Amniotic epithelial cell (primary cell): Measurements from ENCODE around the gene SMIM43.
A peak's percentile ranks its signal among the peaks of the same experiment; 100 is the strongest.

Experiments
- DNase-seq: peaks from one replicate; pipeline ENCODE4 v3.0.0-alpha.2; 2010; ENCODE audit warnings: low read depth

SMIM43 gene

DNA sequence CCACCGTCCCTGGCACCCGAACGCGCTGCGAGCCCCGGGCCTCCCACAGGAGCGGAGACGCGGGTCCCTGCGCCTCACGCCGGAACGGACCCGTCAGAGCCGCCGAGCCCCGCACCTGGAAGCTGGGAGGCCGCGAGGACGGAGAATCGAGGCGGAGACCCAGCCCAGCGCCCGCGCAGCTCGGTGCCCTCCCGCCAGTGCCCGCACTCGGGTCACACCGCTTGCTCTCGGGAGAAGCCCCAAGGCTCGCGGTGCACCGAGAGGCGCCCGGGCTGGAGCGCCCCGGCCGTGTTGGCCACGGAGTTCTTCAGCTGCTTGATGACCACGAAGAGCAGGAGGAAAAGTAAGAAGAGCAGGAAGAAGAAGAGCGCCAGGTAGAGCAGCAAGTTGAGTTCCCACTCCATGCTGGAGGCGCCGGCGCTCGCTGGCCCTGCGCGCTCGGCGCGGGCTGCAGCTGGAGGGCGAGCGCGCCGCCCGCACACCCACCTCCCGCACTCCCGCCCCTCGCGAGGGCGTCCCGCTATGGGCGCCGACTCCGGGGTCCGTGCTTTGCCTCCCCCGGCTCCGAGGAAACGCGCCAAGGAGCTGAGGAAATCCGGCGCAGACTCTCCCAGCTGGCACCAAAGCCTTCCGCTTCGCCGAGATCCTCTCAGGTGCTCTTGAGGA lies at the start of gene SMIM43:
SMIM43 (minus strand) TSS at position 463 of the 666 bp plus-strand sequence; CDS start at position 404, 59 bp downstream.
- no peak for DNase-seq

DNA sequence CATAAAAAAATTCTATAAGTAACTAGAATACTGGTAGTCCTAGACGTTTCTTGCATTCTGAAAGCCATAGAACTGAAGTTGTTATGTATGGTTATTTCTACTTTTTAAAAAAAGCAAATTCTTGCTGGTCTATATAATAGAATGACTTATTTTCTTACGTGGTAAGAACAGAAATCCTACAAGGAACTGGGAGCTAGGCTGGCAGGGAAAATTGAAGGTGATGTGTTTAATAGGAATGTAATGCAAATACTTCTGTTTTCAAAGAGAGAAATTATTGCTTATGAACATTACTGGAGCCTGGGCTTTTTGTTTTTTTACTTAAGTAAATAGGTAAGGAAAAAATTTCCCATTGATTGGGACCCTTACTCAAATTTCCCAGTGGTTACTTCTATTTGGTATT lies 49.8 kb upstream of the SMIM43 start:
- DNase-seq = no peak

DNA sequence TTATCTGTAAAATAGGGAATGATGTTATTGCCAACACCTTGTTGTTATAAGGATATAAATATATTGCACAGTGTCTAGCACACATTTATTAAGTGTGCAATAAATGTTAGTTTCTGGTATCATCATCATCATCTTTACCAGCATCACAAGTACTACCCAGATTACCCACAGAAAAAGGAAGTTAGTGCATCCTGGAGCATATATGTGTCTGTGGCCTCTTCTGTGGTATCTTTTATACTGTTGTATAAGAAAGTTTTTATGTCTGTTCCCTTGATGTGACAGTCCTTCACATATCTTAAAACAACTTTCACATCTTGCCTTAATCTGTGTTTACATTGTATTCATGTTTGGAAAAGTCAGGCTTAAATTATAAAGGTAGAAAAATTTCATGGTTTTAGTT lies 46.2 kb upstream of the SMIM43 start:
- DNase-seq = no peak

DNA sequence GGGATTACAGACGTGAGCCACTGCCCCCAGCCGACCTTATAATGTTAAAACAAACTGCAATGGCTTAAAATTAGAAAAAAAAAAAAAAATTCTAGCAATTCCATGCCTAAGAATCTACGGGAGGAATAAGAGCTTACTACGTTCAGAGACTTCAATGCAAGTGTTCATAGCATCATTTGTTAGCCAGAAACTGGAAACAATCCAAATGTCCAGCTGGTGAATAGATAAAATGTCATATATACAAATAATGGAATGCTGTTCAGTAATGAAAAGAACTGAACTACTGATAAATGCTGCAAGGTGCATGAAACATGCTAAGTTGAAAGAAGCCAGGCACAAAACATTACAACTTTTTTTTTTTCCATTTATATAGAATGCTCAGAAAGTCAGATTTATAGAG lies 41.4 kb upstream of the SMIM43 start:
- no peak for DNase-seq

GRCh38 chr4:121801715-121802075 lies 36.7 kb upstream of the SMIM43 start:
- no peak for DNase-seq

GRCh38 chr4:121800961-121801714 lies 36.2 kb upstream of the SMIM43 start, which contains the start of gene EXOSC9:
Gene EXOSC9 (plus strand): TSS chr4:121801323. CDS start chr4:121801425, 102 bp downstream.
- DNase-seq = peak; percentile 91

DNA sequence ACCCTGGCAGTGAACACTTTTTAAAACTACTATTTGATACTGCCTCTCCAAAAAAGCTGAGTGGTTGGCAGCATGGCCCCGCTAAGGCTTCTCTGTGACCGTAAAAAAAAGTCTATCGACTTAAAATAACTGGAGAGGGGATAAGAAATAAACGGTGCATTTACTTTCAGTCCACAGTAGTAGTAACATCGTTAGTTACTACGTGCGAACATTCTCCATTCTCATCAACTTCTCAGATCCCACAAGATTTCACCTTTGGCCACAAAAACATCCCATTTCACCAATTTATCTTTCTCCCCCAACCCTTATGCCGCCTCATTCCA lies 35.6 kb upstream of the SMIM43 start:
- no peak for DNase-seq

- no peak for DNase-seq
Measured at GRCh38 chr4:121799867-121800501, 35.0 kb upstream of the SMIM43 start.

DNA sequence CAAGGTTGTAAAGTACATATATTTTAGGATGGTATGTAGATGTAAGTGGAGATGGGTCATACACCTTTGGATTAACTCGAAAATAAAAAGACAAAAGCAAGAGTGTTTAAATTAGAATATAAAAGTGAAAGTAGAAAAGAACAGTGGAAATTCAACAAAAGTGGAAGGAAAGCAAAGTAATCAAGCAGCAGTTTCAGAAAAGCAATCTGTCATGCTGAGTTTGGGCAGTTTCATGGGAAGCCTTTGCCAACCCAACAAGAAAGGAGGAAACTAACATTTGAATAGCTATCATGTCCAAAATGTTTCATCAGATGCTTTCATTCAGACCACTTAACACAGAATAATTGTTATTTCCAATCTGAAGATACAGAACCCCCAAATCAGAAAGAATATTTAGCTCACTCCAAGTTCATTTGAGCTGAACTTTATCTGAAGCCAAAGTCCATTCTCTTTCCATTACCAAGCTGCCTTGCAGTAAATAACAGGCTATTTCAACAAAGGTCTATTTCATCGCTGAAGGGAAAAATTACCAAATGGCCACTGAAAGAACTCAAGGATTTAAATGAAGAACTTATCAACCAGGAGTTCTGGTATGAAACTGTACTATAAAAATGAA lies 34.4 kb upstream of the SMIM43 start:
- no peak for DNase-seq

DNA sequence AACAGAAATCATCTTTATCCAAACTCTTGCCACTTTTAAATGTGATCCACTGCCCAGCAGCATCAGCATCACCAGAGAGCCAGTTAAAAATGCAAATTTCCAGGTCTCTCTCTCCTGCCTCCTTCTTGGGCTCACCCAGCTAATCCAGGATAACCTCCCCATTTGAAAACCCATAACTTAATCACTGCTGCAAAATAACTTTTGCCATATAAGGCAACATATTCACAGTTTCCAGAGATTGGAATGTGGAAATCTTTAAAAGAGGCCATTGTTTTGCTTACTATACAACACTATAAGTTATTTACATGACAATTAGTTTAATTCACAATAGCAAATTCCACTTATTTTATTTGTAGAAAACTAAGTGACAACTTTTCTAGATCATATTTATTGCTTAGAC lies 31.3 kb upstream of the SMIM43 start:
- no peak for DNase-seq

GRCh38 chr4:121794505-121795188 lies 29.7 kb upstream of the SMIM43 start:
- DNase-seq = peak; percentile 74

GRCh38 chr4:121792966-121793365 lies 28.0 kb upstream of the SMIM43 start:
- DNase-seq = no peak

DNA sequence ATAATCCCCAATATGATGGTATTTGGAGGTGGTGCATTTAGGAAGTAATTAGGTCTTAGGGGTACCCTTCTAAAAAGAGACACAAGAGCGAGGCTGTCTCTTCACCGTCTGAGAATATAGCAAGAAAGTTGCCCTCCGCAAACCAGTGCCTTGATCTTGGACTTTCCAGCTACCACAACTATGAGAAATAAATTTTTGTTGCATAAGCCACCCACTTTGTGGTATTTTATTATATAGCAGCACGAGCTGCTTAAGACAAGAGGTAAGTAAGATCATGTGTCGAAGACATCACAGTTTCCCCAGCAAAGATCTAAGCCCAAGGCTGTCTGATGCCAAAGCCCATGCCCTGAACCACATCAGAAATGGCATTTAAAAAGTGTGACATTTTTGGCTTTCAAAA lies 26.5 kb upstream of the SMIM43 start:
- DNase-seq = peak; percentile 88

- no peak for DNase-seq
Measured at GRCh38 chr4:121790976-121791375, 26.0 kb upstream of the SMIM43 start.

DNA sequence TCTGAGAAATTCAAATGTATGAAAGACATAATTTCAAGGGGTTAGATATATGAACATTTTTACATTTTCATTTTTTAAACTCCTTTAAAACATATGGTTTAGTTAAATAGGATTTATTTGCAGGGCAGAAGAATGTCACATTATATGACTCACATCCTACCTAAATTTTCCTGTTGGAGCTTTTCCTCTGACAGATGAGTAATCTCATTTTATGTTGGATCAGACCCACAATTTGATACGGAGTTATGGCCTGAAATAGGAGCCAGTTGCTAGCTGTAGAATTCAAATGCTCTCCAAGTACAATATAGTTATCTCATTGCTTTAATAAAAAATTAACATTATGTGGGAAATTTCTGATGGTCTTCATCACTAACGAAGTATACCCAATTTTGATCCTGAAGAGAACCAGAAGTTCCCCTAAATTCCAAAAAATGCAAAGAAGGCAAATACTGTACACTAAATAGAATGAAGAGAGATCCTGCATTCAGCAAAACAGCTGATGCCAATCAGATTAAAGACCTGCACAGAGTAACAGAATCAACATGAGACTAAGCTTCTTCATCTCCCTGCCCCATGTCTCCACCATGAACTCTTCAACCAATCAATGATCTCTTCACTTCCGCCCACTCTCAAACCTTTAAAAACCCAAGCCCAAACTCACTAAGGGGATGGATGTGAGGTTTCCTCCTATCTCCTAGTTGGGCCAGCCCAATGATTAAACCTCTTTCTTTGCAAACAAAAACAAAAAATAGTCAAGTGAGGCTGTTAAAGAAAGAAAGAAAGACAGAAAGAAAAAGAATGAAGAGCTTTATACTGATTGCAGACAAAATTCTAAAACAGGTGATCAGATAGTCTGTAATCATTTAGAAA lies 25.2 kb upstream of the SMIM43 start:
- DNase-seq = peak; percentile 65

GRCh38 chr4:121789455-121789854 lies 24.5 kb upstream of the SMIM43 start:
- peak; percentile 29 for DNase-seq

GRCh38 chr4:121788896-121789295 lies 23.9 kb upstream of the SMIM43 start:
- DNase-seq = no peak

GRCh38 chr4:121786221-121786620 lies 21.3 kb upstream of the SMIM43 start:
- DNase-seq = no peak

DNA sequence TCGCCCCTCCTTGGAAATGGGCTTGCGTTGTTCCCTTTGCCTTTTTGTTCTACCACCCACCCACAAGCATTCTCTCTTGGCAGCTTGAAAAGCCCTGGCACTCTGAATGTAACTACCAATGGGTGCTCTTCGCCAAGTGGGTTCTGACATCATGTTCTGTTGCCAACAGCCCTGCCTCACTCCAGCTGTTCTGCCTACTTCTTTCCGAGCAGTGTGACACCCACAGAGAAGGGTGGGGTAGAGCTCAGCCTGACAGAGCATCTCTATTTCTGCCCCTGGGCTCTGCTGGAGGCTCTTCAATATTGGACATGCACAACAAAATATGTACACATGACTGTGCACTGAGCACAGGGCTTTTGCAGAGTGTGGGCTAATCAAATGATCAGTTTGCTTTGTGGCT lies 20.5 kb upstream of the SMIM43 start:
- peak; percentile 34 for DNase-seq

- DNase-seq = peak; percentile 97
Measured at GRCh38 chr4:121784975-121785374, 20.0 kb upstream of the SMIM43 start.

DNA sequence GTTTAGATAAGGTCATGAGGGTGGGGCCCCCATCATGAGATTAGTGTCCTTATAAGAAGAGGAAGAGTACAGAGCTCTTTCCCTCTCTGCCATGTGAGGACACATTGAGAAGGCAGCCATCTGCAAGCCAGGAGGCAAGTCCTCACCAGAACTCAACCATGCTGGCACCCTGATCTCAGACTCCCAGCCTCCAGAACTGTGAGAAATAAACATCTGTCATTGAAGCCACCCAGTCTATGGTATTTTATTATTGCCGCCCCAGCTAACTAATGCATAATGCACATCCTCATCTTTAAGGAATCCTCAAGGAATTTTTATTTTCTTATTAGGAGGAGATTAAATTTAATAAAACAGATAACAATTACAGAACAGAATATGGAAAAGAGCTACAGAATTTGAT lies 19.4 kb upstream of the SMIM43 start:
- no peak for DNase-seq
